Femur (tissue), 1 donor: Measurements from ENCODE around the gene SLC20A1.

Experiments
- DNase-seq: peaks from one replicate; pipeline ENCODE4 v3.0.0-alpha.2; 2017

The SLC20A1 gene

GRCh38 chr2:112626604-112627059 lies 19.1 kb upstream of the SLC20A1 start:
- peak; percentile 67 for DNase-seq

- peak; percentile 65 for DNase-seq
These were observed 18.4 kb upstream of the SLC20A1 start for GRCh38 chr2:112627060-112628040.

GRCh38 chr2:112629224-112629623 lies 16.5 kb upstream of the SLC20A1 start:
- no peak for DNase-seq

GRCh38 chr2:112629823-112630222 lies 15.9 kb upstream of the SLC20A1 start:
- DNase-seq = no peak

- no peak for DNase-seq
These were observed 15.5 kb upstream of the SLC20A1 start for GRCh38 chr2:112630268-112630667.

GRCh38 chr2:112633708-112634107 lies 12.0 kb upstream of the SLC20A1 start:
- DNase-seq = no peak

GRCh38 chr2:112634153-112634873 lies 11.4 kb upstream of the SLC20A1 start:
- no peak for DNase-seq

GRCh38 chr2:112634874-112635157 lies 10.9 kb upstream of the SLC20A1 start:
- DNase-seq = no peak

- no peak for DNase-seq
These were observed 9.0 kb upstream of the SLC20A1 start for GRCh38 chr2:112636605-112637288.

GRCh38 chr2:112637289-112637660 lies 8.5 kb upstream of the SLC20A1 start:
- DNase-seq = no peak

GRCh38 chr2:112639936-112640335 lies 5.8 kb upstream of the SLC20A1 start:
- no peak for DNase-seq

- no peak for DNase-seq
These were observed 5.3 kb upstream of the SLC20A1 start for GRCh38 chr2:112640467-112640799.

- peak; percentile 32 for DNase-seq
These were observed 4.7 kb upstream of the SLC20A1 start for GRCh38 chr2:112640800-112641675.

- no peak for DNase-seq
These were observed 4.0 kb upstream of the SLC20A1 start for GRCh38 chr2:112641701-112642100.

- no peak for DNase-seq
These were observed 3.2 kb upstream of the SLC20A1 start for GRCh38 chr2:112642561-112642960.

GRCh38 chr2:112642966-112643365 lies 2.8 kb upstream of the SLC20A1 start:
- no peak for DNase-seq

GRCh38 chr2:112643488-112643887 lies 2.3 kb upstream of the SLC20A1 start:
- DNase-seq = no peak

GRCh38 chr2:112644155-112644932 lies 1.4 kb upstream of the SLC20A1 start:
- DNase-seq = no peak

- no peak for DNase-seq
These were observed 818 bp upstream of the SLC20A1 start for GRCh38 chr2:112644933-112645309.

- DNase-seq = peak; percentile 49
These were observed 472 bp downstream of the SLC20A1 start for GRCh38 chr2:112646102-112646719.
